ENCODE results near the gene SMIM45.

Gene SMIM45

GRCh38 chr22:41906822-41907221, 45.1 kb upstream of the SMIM45 start:
- intact Hi-C loops (cut with DNase I; ENCODE audit: low total_unique reads) = no loop called here
- no peak overlapping the region for H3K27ac ChIP-seq

GRCh38 chr22:41907436-41908401, 44.2 kb upstream of the SMIM45 start:
- DNase-seq (ENCODE audit: low spot score in 2 of 2) = no peak
- TF ChIP-seq POLR2A (IDR thresholded peaks at IDR 0.05) = no peak
- no peak for TF ChIP-seq POLR2AphosphoS5 (IDR thresholded peaks at IDR 0.05)
- TF ChIP-seq CTCF (IDR thresholded peaks at IDR 0.05) = no peak
- no peak overlapping the region for H3K4me3 ChIP-seq
- no peaks in the 10 kb centered on the region for H3K9me3 ChIP-seq
- no peak overlapping the region for H3K27ac ChIP-seq
- peaks cover 7 to 31% of the 10 kb centered on the region in 2 donors for H3K27me3 ChIP-seq
- intact Hi-C loops (cut with DNase I; ENCODE audit: low total_unique reads) = no loop called here
- H3K36me3 ChIP-seq = no peaks in the 10 kb centered on the region
- peaks cover 10 to 15% of the 10 kb centered on the region in 2 donors for H3K4me1 ChIP-seq

More at GRCh38 chr22:41906822-41907221, 45.1 kb upstream of the SMIM45 start:
- no peaks in the 10 kb centered on the region for H3K9me3 ChIP-seq
- peaks cover 10 to 15% of the 10 kb centered on the region in 2 donors for H3K4me1 ChIP-seq
- no peaks in the 10 kb centered on the region for H3K36me3 ChIP-seq
- DNase-seq (ENCODE audit: low spot score in 2 of 2) = no peak
- no peak for TF ChIP-seq POLR2AphosphoS5 (IDR thresholded peaks at IDR 0.05)
- TF ChIP-seq POLR2A (IDR thresholded peaks at IDR 0.05) = no peak
- TF ChIP-seq CTCF (IDR thresholded peaks at IDR 0.05) = no peak
- H3K27me3 ChIP-seq = peaks cover 7 to 22% of the 10 kb centered on the region in 2 donors
- H3K4me3 ChIP-seq = no peak overlapping the region

- H3K9me3 ChIP-seq = no peaks in the 10 kb centered on the region
- no peak for DNase-seq (ENCODE audit: low spot score in 2 of 2)
- intact Hi-C loops (cut with DNase I; ENCODE audit: low total_unique reads) = no loop called here
- H3K4me1 ChIP-seq = peaks cover 10 to 15% of the 10 kb centered on the region in 2 donors
- no peaks in the 10 kb centered on the region for H3K36me3 ChIP-seq
- H3K4me3 ChIP-seq = no peak overlapping the region
- TF ChIP-seq POLR2AphosphoS5 (IDR thresholded peaks at IDR 0.05) = no peak
- no peak for TF ChIP-seq CTCF (IDR thresholded peaks at IDR 0.05)
- TF ChIP-seq POLR2A (IDR thresholded peaks at IDR 0.05) = no peak
- no peak overlapping the region for H3K27ac ChIP-seq
- peaks cover 12 to 40% of the 10 kb centered on the region in 2 donors for H3K27me3 ChIP-seq
These were observed 43.3 kb upstream of the SMIM45 start for GRCh38 chr22:41908411-41909309.

GRCh38 chr22:41909310-41910049, 42.5 kb upstream of the SMIM45 start:
- peaks cover 10 to 15% of the 10 kb centered on the region in 2 donors for H3K4me1 ChIP-seq
- peak overlapping the region in 2 of 3 donors; percentile 35 to 67 for H3K4me3 ChIP-seq
- no peak overlapping the region for H3K27ac ChIP-seq
- intact Hi-C loops (cut with DNase I; ENCODE audit: low total_unique reads) = no loop called here
- TF ChIP-seq POLR2AphosphoS5 (IDR thresholded peaks at IDR 0.05) (no peak), CTCF (IDR thresholded peaks at IDR 0.05) (no peak), POLR2A (IDR thresholded peaks at IDR 0.05) (no peak)
- DNase-seq (ENCODE audit: low spot score in 2 of 2) = no peak
- no peaks in the 10 kb centered on the region for H3K9me3 ChIP-seq
- peaks cover 18 to 47% of the 10 kb centered on the region in 2 donors for H3K27me3 ChIP-seq
- H3K36me3 ChIP-seq = no peaks in the 10 kb centered on the region

Measured in breast epithelium (tissue), 4 donors.